GM12878 (cell line): ENCODE results near the gene RBM4. TPM values are rescaled to one million over a fixed set of nuclear protein-coding genes. Genes with fewer than 3 reads are reported as not detected.

Source experiments
- ATAC-seq: fragments of 200-7000 bp; cut with Tn5 transposase; 3 replicates; pipeline ENCODE4 v1.9.1; 2020; ENCODE audit warnings: mild to moderate bottlenecking, moderate library complexity
- BruUV-seq: library from RNA; stranded (reverse); fragments of 400-500 nt; replicated peaks from 2 replicates; lab custom pipeline; 2021; lab: Mats Ljungman, UMichigan
- CTCF ChIA-PET: fragments of 300-600 bp; sonication (Branson Sonifier 250); formaldehyde crosslinking; extraction: SDS; loops from one replicate; lab custom pipeline; 2021; ENCODE audit warnings: inconsistent platforms; lab: Yijun Ruan, JAX
- POLR2A ChIA-PET: fragments of 350-600 bp; formaldehyde crosslinking; extraction: SDS; loops from one replicate; lab custom pipeline; 2021; ENCODE audit warnings: inconsistent platforms; lab: Charles Lee
- RAD21 ChIA-PET: fragments of 300-600 bp; sonication (Branson Sonifier 250); formaldehyde crosslinking; loops from one replicate; lab custom pipeline; 2023; ENCODE audit warnings: antibody characterized with exemption; ENCODE audit not compliant: unreplicated experiment; lab: Charles Lee
- SMC1A ChIA-PET: fragments of 300-600 bp; sonication (Branson Sonifier 250); formaldehyde crosslinking; loops from one replicate; lab custom pipeline; 2023; ENCODE audit not compliant: unreplicated experiment, uncharacterized antibody; lab: Charles Lee
- DNase-seq: peaks from one replicate; pipeline ENCODE4 v3.0.0-alpha.2; 2011; ENCODE audit warnings: low read depth, low spot score
- FAIRE-seq: peaks from 3 replicates; lab custom pipeline; 2011; peaks lifted over from hg19 to GRCh38; lab: Jason Lieb, UNC
- H2AFZ ChIP-seq: 2 replicates; pipeline ENCODE4 v1.6.0; 2011; ENCODE audit warnings: low read depth, low read length, control low read depth; ENCODE audit not compliant: control insufficient read depth
- H3K27ac ChIP-seq: 2 replicates; pipeline ENCODE4 v1.5.1; 2011; ENCODE audit warnings: control low read depth; ENCODE audit not compliant: control insufficient read depth, insufficient read depth
- H3K27me3 ChIP-seq, 2 experiments: replicated peaks in 1 of 2; 2 replicates each; pipeline versions ENCODE4 v1.6.0 to v1.6.1; 2011; ENCODE audit warnings: low read length in 1 of 2; ENCODE audit not compliant: control insufficient read depth in 2 of 2, insufficient read depth in 2 of 2
- H3K36me3 ChIP-seq, 2 experiments: 2 replicates each; pipeline ENCODE4 v1.5.1; 2011; ENCODE audit warnings: low read length in 1 of 2; ENCODE audit not compliant: control insufficient read depth in 2 of 2, insufficient read depth in 2 of 2
- H3K4me1 ChIP-seq: 2 replicates; pipeline ENCODE4 v1.6.1; 2011; ENCODE audit warnings: mild to moderate bottlenecking, low read length, moderate library complexity, mixed read lengths; ENCODE audit not compliant: control insufficient read depth, insufficient read depth
- H3K4me2 ChIP-seq: 2 replicates; pipeline ENCODE4 v1.6.0; 2011; ENCODE audit warnings: control low read depth; ENCODE audit not compliant: control insufficient read depth, insufficient read depth
- H3K4me3 ChIP-seq: fragments of 200-600 bp; sonication (generic); 2 replicates; pipeline ENCODE4 v1.5.1; 2016
- H3K79me2 ChIP-seq: 2 replicates; pipeline ENCODE4 v1.6.0; 2011; ENCODE audit warnings: low read length; ENCODE audit not compliant: control insufficient read depth, insufficient read depth
- H3K9ac ChIP-seq: 2 replicates; pipeline ENCODE4 v1.8.0; 2011; ENCODE audit warnings: low read length, control low read depth, mixed read lengths; ENCODE audit not compliant: control insufficient read depth, insufficient read depth
- H3K9me3 ChIP-seq: replicated peaks from 3 replicates; pipeline ENCODE4 v1.5.1; 2011; ENCODE audit warnings: mild to moderate bottlenecking, low read length; ENCODE audit not compliant: control insufficient read depth, insufficient read depth
- H4K20me1 ChIP-seq: 2 replicates; pipeline ENCODE4 v1.6.0; 2011; ENCODE audit not compliant: control insufficient read depth, insufficient read depth
- BHLHE40 ChIP-seq, 2 experiments: fragments of 450-650 bp in 1 of 2; IDR thresholded peaks; 2 replicates each; pipeline ENCODE4 v1.6.1; 2011 to 2017; ENCODE audit warnings: low read depth in 2 of 2, borderline replicate concordance in 1 of 2, improper control_type of control experiment in 1 of 2, low read length in 1 of 2, mild to moderate bottlenecking in 1 of 2
- EGR1 ChIP-seq, 2 experiments: IDR thresholded peaks; 1 replicate in 1 of 2; 2 replicates in 1 of 2; pipeline ENCODE4 v1.6.1; 2011 to 2012; ENCODE audit warnings: low read depth in 2 of 2, low read length in 2 of 2, borderline replicate concordance in 1 of 2, mild to moderate bottlenecking in 1 of 2, moderate library complexity in 1 of 2
- HDAC6 ChIP-seq: fragments of 200-600 bp; sonication (generic); IDR thresholded peaks from one replicate; pipeline ENCODE4 v1.8.0; 2017; ENCODE audit warnings: antibody characterized with exemption; ENCODE audit not compliant: unreplicated experiment
- MYC ChIP-seq: IDR thresholded peaks from 2 replicates; pipeline ENCODE4 v1.6.1; 2011; ENCODE audit warnings: mild to moderate bottlenecking, low read length, moderate library complexity, inconsistent platforms; ENCODE audit not compliant: insufficient read depth, insufficient replicate concordance, insufficient read length, severe bottlenecking
- NFYA ChIP-seq: IDR thresholded peaks from 2 replicates; pipeline ENCODE4 v1.6.1; 2011; ENCODE audit warnings: low read depth, mild to moderate bottlenecking, low read length, improper control_type of control experiment, borderline replicate concordance
- PBX3 ChIP-seq: IDR thresholded peaks from 2 replicates; pipeline ENCODE4 v1.6.1; 2011; ENCODE audit warnings: mild to moderate bottlenecking, low read depth, low read length, moderate library complexity; ENCODE audit not compliant: insufficient replicate concordance
- SPI1 ChIP-seq: IDR thresholded peaks from 2 replicates; pipeline ENCODE4 v1.6.1; 2011; ENCODE audit warnings: low read depth, mild to moderate bottlenecking, low read length, moderate library complexity, borderline replicate concordance; ENCODE audit not compliant: insufficient read depth
- ZNF217 ChIP-seq: fragments of 450-650 bp; IDR thresholded peaks from 2 replicates; pipeline ENCODE4 v1.6.1; 2017; ENCODE audit warnings: antibody characterized with exemption, mild to moderate bottlenecking
- WGBS: methylation state at CpG from one replicate; pipeline ENCODE4 v1.1.6; 2016; ENCODE audit warnings: low lambda C conversion rate; ENCODE audit not compliant: insufficient replicate concordance, insufficient coverage; ENCODE audit errors: missing lambda C conversion rate; 5-methylcytosine and 5-hydroxymethylcytosine counted together
- in situ Hi-C: fragments of 300-500 bp; cut with MboI; formaldehyde crosslinking; loops from 9 replicates; pipeline ENCODE4 v1.14.3; 2018; ENCODE audit warnings: mixed read lengths
- intact Hi-C: fragments of 100-400 bp; cut with micrococcal nuclease; formaldehyde crosslinking; loops from one replicate; pipeline ENCODE4 v1.14.2; 2022; ENCODE audit not compliant: unreplicated experiment
- polyA plus RNA-seq, 11 experiments: library from polyadenylated mRNA; depleted of rRNA in 4 of 11; unstranded in 6 of 11; stranded (reverse) in 5 of 11; fragments of >200 nt; fragmentation: Nextera tagmentation in 4 of 11; fragmentation: Illumina TruSeq in 1 of 11; extraction: Ambion mirVana in 4 of 11; extraction: Trizol in 1 of 11; gene quantifications; 1 replicate in 1 of 11; 2 replicates in 10 of 11; pipeline versions ENCODE4 v1.2.1 to v1.2.3, GENCODE V29; 2011 to 2016; ENCODE audit warnings: inconsistent platforms in 2 of 11, missing spikeins in 2 of 11, low read depth in 1 of 11
- total RNA-seq, 4 experiments: library from RNA; depleted of rRNA in 3 of 4; stranded (reverse); fragments of >200 nt in 3 of 4; fragmentation: Illumina TruSeq in 1 of 4; extraction: Trizol in 1 of 4; gene quantifications; 2 replicates each; pipeline versions ENCODE4 v1.2.1 to v1.2.3, GENCODE V29; 2013 to 2021
- TF ChIP-seq, protein P1 (sequence below): IDR thresholded peaks from 2 replicates; pipeline ENCODE4 v1.6.1; 2012; ENCODE audit warnings: low read length, inconsistent platforms
- TF ChIP-seq, protein P2 (sequence below): fragments of 450-650 bp; IDR thresholded peaks from 2 replicates; pipeline ENCODE4 v1.6.1; 2016; ENCODE audit warnings: mild to moderate bottlenecking

The RBM4 gene
- total and polyA plus RNA-seq, 10 of the 15 experiments (the other 5 are each of a cell fraction or from before 2014, with no cell fraction given), result 105 to 224 (median 138) TPM

- Histone ChIP-seq H3K36me3 (peaks cover 4 to 34% of the 10 kb centered on the region in 2 experiments), H3K79me2 (peaks cover 1% of the 10 kb centered on the region), H3K27ac (no peak overlapping the region), H3K4me3 (no peak overlapping the region), H2AFZ (no peak overlapping the region), H3K4me2 (no peak overlapping the region), H4K20me1 (no peaks in the 10 kb centered on the region), H3K27me3 (no peaks in the 10 kb centered on the region), H3K4me1 (peaks cover 8% of the 10 kb centered on the region; the same call in 1 of the 2 replicates), H3K9ac (no peak overlapping the region), H3K9me3 (no peaks in the 10 kb centered on the region)
- CTCF ChIA-PET, result interaction anchor here (0.8 to 2.0 kb wide), 3 partner anchors 13 to 86 kb away, joined by 3 to 8 read pairs (median 6); partner anchors contain the start of gene RBM4B
- DNase-seq (no peak), FAIRE-seq (no peak), ATAC-seq (no peak)
- in situ Hi-C loops, result no loop called here
- BruUV-seq, result no TSS peak
- SMC1A ChIA-PET, result interaction anchor here (0.7 to 3.4 kb wide), 4 partner anchors 11 to 43 kb away, joined by 3 to 12 read pairs (median 4); partner anchors contain the start of gene RBM4B
- RAD21 ChIA-PET, result interaction anchor here (1.1 kb wide), 1 partner anchor 43 kb away, joined by 3 read pairs; no protein-coding TSS in a partner anchor
- no CpG with 5 or more reads among the region's 1 CpG for WGBS
- TF ChIP-seq SPI1 (no peak), BHLHE40 (IDR thresholded peaks at IDR 0.05; ENCODE audit: borderline replicate concordance in 1 of 2, low read depth in 2 of 2, low read length in 1 of 2) (no peak), ZNF217 (no peak), EGR1 (IDR thresholded peaks at IDR 0.05; ENCODE audit: borderline replicate concordance in 1 of 2, low read depth in 2 of 2, low read length in 2 of 2) (no peak), NFYA (no peak), PBX3 (no peak), HDAC6 (no peak), MYC (no peak)
- TF ChIP-seq, protein P1, sequence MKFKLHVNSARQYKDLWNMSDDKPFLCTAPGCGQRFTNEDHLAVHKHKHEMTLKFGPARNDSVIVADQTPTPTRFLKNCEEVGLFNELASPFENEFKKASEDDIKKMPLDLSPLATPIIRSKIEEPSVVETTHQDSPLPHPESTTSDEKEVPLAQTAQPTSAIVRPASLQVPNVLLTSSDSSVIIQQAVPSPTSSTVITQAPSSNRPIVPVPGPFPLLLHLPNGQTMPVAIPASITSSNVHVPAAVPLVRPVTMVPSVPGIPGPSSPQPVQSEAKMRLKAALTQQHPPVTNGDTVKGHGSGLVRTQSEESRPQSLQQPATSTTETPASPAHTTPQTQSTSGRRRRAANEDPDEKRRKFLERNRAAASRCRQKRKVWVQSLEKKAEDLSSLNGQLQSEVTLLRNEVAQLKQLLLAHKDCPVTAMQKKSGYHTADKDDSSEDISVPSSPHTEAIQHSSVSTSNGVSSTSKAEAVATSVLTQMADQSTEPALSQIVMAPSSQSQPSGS, result no peak
- TF ChIP-seq, protein P2, sequence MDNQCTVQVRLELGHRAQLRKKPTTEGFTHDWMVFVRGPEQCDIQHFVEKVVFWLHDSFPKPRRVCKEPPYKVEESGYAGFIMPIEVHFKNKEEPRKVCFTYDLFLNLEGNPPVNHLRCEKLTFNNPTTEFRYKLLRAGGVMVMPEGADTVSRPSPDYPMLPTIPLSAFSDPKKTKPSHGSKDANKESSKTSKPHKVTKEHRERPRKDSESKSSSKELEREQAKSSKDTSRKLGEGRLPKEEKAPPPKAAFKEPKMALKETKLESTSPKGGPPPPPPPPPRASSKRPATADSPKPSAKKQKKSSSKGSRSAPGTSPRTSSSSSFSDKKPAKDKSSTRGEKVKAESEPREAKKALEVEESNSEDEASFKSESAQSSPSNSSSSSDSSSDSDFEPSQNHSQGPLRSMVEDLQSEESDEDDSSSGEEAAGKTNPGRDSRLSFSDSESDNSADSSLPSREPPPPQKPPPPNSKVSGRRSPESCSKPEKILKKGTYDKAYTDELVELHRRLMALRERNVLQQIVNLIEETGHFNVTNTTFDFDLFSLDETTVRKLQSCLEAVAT, result no peak
- intact Hi-C loops, result no loop called here
- POLR2A ChIA-PET, result interaction anchor here (0.5 kb wide), 1 partner anchor 49 kb away, joined by 7 read pairs; no protein-coding TSS in a partner anchor
Observed at GRCh38 chr11:66663741-66664296, 25.3 kb downstream of the RBM4 start.
